Measurements from ENCODE around the gene C1orf232.

The C1orf232 gene

GRCh38 chr1:26125382-26125781, 43.4 kb downstream of the C1orf232 start:
- Histone ChIP-seq H3K27ac (ENCODE audit: low read length, poor library complexity, severe bottlenecking) (no peak overlapping the region), H2BK120ac (ENCODE audit: low read depth, low read length) (no peak overlapping the region), H2BK5ac (ENCODE audit: low read depth, low read length, poor library complexity, severe bottlenecking) (no peak overlapping the region), H3K4me3 (ENCODE audit: insufficient read depth in 1 of 2, low read depth in 1 of 2, low read length in 2 of 2) (no peak overlapping the region), H3K79me1 (replicated peaks; ENCODE audit: low read length, poor library complexity, severe bottlenecking) (peaks cover 3% of the 10 kb centered on the region), H2AK5ac (ENCODE audit: low read length, severe bottlenecking) (no peak overlapping the region), H3K9me3 (ENCODE audit: control insufficient read depth, low read length) (no peaks in the 10 kb centered on the region), H3K23ac (ENCODE audit: low read length in 2 of 2) (no peak overlapping the region), H4K91ac (ENCODE audit: low read length) (no peak overlapping the region), H3K4me1 (ENCODE audit: control insufficient read depth, insufficient read depth, low read depth, low read length) (no peaks in the 10 kb centered on the region), H2AFZ (ENCODE audit: low read depth, low read length) (no peak overlapping the region), H3K36me3 (ENCODE audit: control insufficient read depth in 1 of 2, insufficient read depth in 2 of 2, low read depth in 1 of 2, low read length in 2 of 2) (peaks cover 0 to under 1% of the 10 kb centered on the region in 2 experiments), H3K14ac (ENCODE audit: low read length in 2 of 2) (no peak overlapping the region), H2BK12ac (ENCODE audit: low read length in 2 of 2) (no peak overlapping the region), H3K4me2 (ENCODE audit: low read length, poor library complexity, severe bottlenecking) (no peak overlapping the region), H3K27me3 (ENCODE audit: control insufficient read depth in 1 of 2, insufficient read depth in 1 of 2, low read length in 2 of 2) (peaks cover 0 to 5% of the 10 kb centered on the region in 2 experiments), H3K9ac (ENCODE audit: low read length) (no peak overlapping the region), H3K4ac (ENCODE audit: low read depth in 1 of 2, low read length in 2 of 2) (no peak overlapping the region), H4K8ac (ENCODE audit: low read length) (no peak overlapping the region), H2BK15ac (ENCODE audit: low read depth, poor library complexity, severe bottlenecking) (no peak overlapping the region), H3K18ac (ENCODE audit: low read depth in 1 of 2, low read length in 2 of 2) (no peak overlapping the region)
- DNase-seq = no peak

GRCh38 chr1:26124418-26125331, 44.1 kb downstream of the C1orf232 start:
- no peak overlapping the region for H2BK12ac ChIP-seq (ENCODE audit: low read length in 2 of 2)
- H3K27me3 ChIP-seq (ENCODE audit: control insufficient read depth in 1 of 2, insufficient read depth in 1 of 2, low read length in 2 of 2) = peaks cover 0 to 5% of the 10 kb centered on the region in 2 experiments
- H3K14ac ChIP-seq (ENCODE audit: low read length in 2 of 2) = no peak overlapping the region
- H2BK120ac ChIP-seq (ENCODE audit: low read depth, low read length) = no peak overlapping the region
- peaks cover 3% of the 10 kb centered on the region for H3K79me1 ChIP-seq (replicated peaks; ENCODE audit: low read length, poor library complexity, severe bottlenecking)
- no peak overlapping the region for H2BK15ac ChIP-seq (ENCODE audit: low read depth, poor library complexity, severe bottlenecking)
- H2AFZ ChIP-seq (ENCODE audit: low read depth, low read length) = no peak overlapping the region
- no peaks in the 10 kb centered on the region for H3K4me1 ChIP-seq (ENCODE audit: control insufficient read depth, insufficient read depth, low read depth, low read length)
- H2BK5ac ChIP-seq (ENCODE audit: low read depth, low read length, poor library complexity, severe bottlenecking) = no peak overlapping the region
- H3K18ac ChIP-seq (ENCODE audit: low read depth in 1 of 2, low read length in 2 of 2) = no peak overlapping the region
- no peak overlapping the region for H3K9ac ChIP-seq (ENCODE audit: low read length)
- no peak overlapping the region for H4K8ac ChIP-seq (ENCODE audit: low read length)
- no peak overlapping the region for H3K4me3 ChIP-seq (ENCODE audit: insufficient read depth in 1 of 2, low read depth in 1 of 2, low read length in 2 of 2)
- no peak overlapping the region for H4K91ac ChIP-seq (ENCODE audit: low read length)
- H2AK5ac ChIP-seq (ENCODE audit: low read length, severe bottlenecking) = no peak overlapping the region
- no peak overlapping the region for H3K27ac ChIP-seq (ENCODE audit: low read length, poor library complexity, severe bottlenecking)
- no peak overlapping the region for H3K4ac ChIP-seq (ENCODE audit: low read depth in 1 of 2, low read length in 2 of 2)
- H3K4me2 ChIP-seq (ENCODE audit: low read length, poor library complexity, severe bottlenecking) = no peak overlapping the region
- peaks cover 0 to 6% of the 10 kb centered on the region in 2 experiments for H3K36me3 ChIP-seq (ENCODE audit: control insufficient read depth in 1 of 2, insufficient read depth in 2 of 2, low read depth in 1 of 2, low read length in 2 of 2)
- DNase-seq = no peak
- H3K9me3 ChIP-seq (ENCODE audit: control insufficient read depth, low read length) = no peaks in the 10 kb centered on the region
- WGBS = 96% methylated on average over 3 of the region's 4 CpGs
- no peak overlapping the region for H3K23ac ChIP-seq (ENCODE audit: low read length in 2 of 2)

- Histone ChIP-seq H2BK120ac (ENCODE audit: low read depth, low read length) (no peak overlapping the region), H3K9ac (ENCODE audit: low read length) (peak overlapping the region; percentile 24), H3K4me2 (ENCODE audit: low read length, poor library complexity, severe bottlenecking) (no peak overlapping the region), H3K4me1 (ENCODE audit: control insufficient read depth, insufficient read depth, low read depth, low read length) (no peaks in the 10 kb centered on the region), H3K36me3 (ENCODE audit: control insufficient read depth in 1 of 2, insufficient read depth in 2 of 2, low read depth in 1 of 2, low read length in 2 of 2) (peaks cover 4 to 18% of the 10 kb centered on the region in 2 experiments), H4K91ac (ENCODE audit: low read length) (no peak overlapping the region), H3K27ac (ENCODE audit: low read length, poor library complexity, severe bottlenecking) (no peak overlapping the region), H4K8ac (ENCODE audit: low read length) (no peak overlapping the region), H3K4me3 (ENCODE audit: insufficient read depth in 1 of 2, low read depth in 1 of 2, low read length in 2 of 2) (no peak overlapping the region), H2AFZ (ENCODE audit: low read depth, low read length) (no peak overlapping the region), H3K23ac (ENCODE audit: low read length in 2 of 2) (no peak overlapping the region), H2BK5ac (ENCODE audit: low read depth, low read length, poor library complexity, severe bottlenecking) (no peak overlapping the region), H3K9me3 (ENCODE audit: control insufficient read depth, low read length) (no peaks in the 10 kb centered on the region), H2BK15ac (ENCODE audit: low read depth, poor library complexity, severe bottlenecking) (no peak overlapping the region), H3K79me1 (replicated peaks; ENCODE audit: low read length, poor library complexity, severe bottlenecking) (peaks cover 3% of the 10 kb centered on the region), H3K18ac (ENCODE audit: low read depth in 1 of 2, low read length in 2 of 2) (no peak overlapping the region), H2AK5ac (ENCODE audit: low read length, severe bottlenecking) (no peak overlapping the region), H3K14ac (ENCODE audit: low read length in 2 of 2) (no peak overlapping the region), H2BK12ac (ENCODE audit: low read length in 2 of 2) (no peak overlapping the region), H3K27me3 (ENCODE audit: control insufficient read depth in 1 of 2, insufficient read depth in 1 of 2, low read length in 2 of 2) (peaks cover 0 to under 1% of the 10 kb centered on the region in 2 experiments), H3K4ac (ENCODE audit: low read depth in 1 of 2, low read length in 2 of 2) (no peak overlapping the region)
- DNase-seq = peak; percentile 39
- 60% methylated on average over 2 of the region's 7 CpGs for WGBS
Observed at GRCh38 chr1:26122988-26123973, 45.5 kb downstream of the C1orf232 start.
